ENCODE measurements around the gene ZNF609. TPM values are rescaled to one million over a fixed set of nuclear protein-coding genes. Genes with fewer than 3 reads are reported as not detected.

Gene ZNF609
- total and polyA plus RNA-seq, 2 of the 13 experiments (the other 11 are each of a cell fraction or from before 2014, with no cell fraction given), result 8.9 to 9.9 TPM

DNA sequence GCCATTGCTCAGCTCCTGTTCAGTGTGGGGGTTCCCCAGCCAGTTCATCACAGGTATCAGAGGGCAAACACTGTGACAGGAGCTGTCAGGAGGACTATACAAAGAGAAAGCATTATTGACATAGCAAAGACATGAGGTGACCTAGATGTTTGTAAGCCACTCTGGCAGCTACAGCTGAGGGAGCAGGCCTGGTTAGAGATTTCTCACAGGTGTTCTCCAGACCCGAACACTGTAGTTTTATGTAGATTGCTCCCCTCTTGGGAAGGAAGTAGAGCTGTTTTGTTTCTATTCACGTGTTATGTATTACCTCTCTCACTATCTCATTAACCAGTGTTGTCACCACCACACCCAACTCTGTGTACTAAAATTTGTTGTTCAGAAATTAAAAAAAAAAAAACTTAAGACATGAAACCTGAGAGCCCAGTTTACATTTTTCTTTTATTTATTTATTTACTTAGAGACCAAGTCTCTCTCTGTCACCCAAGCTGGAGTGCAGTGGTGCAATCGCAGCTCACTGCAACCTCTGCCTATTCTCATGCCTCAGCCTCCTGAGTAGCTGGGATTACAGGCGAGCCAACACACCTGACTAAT is 191.3 kb downstream of the ZNF609 start (continued):
- TF ChIP-seq, protein P1, sequence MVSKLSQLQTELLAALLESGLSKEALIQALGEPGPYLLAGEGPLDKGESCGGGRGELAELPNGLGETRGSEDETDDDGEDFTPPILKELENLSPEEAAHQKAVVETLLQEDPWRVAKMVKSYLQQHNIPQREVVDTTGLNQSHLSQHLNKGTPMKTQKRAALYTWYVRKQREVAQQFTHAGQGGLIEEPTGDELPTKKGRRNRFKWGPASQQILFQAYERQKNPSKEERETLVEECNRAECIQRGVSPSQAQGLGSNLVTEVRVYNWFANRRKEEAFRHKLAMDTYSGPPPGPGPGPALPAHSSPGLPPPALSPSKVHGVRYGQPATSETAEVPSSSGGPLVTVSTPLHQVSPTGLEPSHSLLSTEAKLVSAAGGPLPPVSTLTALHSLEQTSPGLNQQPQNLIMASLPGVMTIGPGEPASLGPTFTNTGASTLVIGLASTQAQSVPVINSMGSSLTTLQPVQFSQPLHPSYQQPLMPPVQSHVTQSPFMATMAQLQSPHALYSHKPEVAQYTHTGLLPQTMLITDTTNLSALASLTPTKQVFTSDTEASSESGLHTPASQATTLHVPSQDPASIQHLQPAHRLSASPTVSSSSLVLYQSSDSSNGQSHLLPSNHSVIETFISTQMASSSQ (IDR thresholded peaks at IDR 0.05; ENCODE audit: low read depth), result peak; percentile 66; the same call in 1 of the 2 replicates
- TF ChIP-seq, protein P1 (CRISPR knock-in tag; IDR thresholded peaks at IDR 0.05; ENCODE audit: borderline replicate concordance), result peak; percentile 72; the same call in 1 of the 2 replicates
- TF ChIP-seq MLXIP (CRISPR knock-in tag; IDR thresholded peaks at IDR 0.05; ENCODE audit: borderline replicate concordance) (no peak), KAT7 (CRISPR knock-in tag; IDR thresholded peaks at IDR 0.05; ENCODE audit: borderline replicate concordance) (no peak), YY1 (IDR thresholded peaks at IDR 0.05; ENCODE audit: insufficient read depth, insufficient replicate concordance, low read depth, low read length) (no peak), GLI4 (CRISPR knock-in tag; IDR thresholded peaks at IDR 0.05; ENCODE audit: borderline replicate concordance) (no peak), MED13 (CRISPR knock-in tag; IDR thresholded peaks at IDR 0.05) (no peak), RFX5 (IDR thresholded peaks at IDR 0.05; ENCODE audit: low read depth, low read length) (no peak), FOXO1 (CRISPR knock-in tag; IDR thresholded peaks at IDR 0.05) (no peak; the same call in 1 of the 2 replicates), KLF6 (CRISPR knock-in tag; IDR thresholded peaks at IDR 0.05) (no peak), RARG (CRISPR knock-in tag; IDR thresholded peaks at IDR 0.05; ENCODE audit: low read depth) (no peak), NFIC (IDR thresholded peaks at IDR 0.05; ENCODE audit: low read length) (no peak), RXRA (CRISPR knock-in tag; IDR thresholded peaks at IDR 0.05) (peak; percentile 33; the same call in 1 of the 2 replicates)
- TF ChIP-seq, protein P2, sequence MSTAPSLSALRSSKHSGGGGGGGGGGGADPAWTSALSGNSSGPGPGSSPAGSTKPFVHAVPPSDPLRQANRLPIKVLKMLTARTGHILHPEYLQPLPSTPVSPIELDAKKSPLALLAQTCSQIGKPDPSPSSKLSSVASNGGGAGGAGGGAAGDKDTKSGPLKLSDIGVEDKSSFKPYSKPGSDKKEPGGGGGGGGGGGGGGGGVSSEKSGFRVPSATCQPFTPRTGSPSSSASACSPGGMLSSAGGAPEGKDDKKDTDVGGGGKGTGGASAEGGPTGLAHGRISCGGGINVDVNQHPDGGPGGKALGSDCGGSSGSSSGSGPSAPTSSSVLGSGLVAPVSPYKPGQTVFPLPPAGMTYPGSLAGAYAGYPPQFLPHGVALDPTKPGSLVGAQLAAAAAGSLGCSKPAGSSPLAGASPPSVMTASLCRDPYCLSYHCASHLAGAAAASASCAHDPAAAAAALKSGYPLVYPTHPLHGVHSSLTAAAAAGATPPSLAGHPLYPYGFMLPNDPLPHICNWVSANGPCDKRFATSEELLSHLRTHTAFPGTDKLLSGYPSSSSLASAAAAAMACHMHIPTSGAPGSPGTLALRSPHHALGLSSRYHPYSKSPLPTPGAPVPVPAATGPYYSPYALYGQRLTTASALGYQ (CRISPR knock-in tag; IDR thresholded peaks at IDR 0.05), result no peak
- TF ChIP-seq, protein P3, sequence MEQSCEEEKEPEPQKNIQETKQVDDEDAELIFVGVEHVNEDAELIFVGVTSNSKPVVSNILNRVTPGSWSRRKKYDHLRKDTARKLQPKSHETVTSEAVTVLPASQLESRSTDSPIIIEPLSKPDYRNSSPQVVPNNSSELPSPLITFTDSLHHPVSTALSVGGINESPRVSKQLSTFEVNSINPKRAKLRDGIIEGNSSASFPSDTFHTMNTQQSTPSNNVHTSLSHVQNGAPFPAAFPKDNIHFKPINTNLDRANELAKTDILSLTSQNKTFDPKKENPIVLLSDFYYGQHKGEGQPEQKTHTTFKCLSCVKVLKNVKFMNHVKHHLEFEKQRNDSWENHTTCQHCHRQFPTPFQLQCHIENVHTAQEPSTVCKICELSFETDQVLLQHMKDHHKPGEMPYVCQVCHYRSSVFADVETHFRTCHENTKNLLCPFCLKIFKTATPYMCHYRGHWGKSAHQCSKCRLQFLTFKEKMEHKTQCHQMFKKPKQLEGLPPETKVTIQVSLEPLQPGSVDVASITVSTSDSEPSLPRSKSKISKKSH (CRISPR knock-in tag; IDR thresholded peaks at IDR 0.05; ENCODE audit: borderline replicate concordance), result no peak
- TF ChIP-seq, protein P4, sequence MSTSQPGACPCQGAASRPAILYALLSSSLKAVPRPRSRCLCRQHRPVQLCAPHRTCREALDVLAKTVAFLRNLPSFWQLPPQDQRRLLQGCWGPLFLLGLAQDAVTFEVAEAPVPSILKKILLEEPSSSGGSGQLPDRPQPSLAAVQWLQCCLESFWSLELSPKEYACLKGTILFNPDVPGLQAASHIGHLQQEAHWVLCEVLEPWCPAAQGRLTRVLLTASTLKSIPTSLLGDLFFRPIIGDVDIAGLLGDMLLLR (CRISPR knock-in tag; IDR thresholded peaks at IDR 0.05), result no peak
- TF ChIP-seq, protein P5, sequence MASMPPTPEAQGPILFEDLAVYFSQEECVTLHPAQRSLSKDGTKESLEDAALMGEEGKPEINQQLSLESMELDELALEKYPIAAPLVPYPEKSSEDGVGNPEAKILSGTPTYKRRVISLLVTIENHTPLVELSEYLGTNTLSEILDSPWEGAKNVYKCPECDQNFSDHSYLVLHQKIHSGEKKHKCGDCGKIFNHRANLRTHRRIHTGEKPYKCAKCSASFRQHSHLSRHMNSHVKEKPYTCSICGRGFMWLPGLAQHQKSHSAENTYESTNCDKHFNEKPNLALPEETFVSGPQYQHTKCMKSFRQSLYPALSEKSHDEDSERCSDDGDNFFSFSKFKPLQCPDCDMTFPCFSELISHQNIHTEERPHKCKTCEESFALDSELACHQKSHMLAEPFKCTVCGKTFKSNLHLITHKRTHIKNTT (CRISPR knock-in tag; IDR thresholded peaks at IDR 0.05), result no peak
